Anterior cingulate cortex (tissue), 58 donors: ENCODE results near the gene SPO11.

Experiments used
- DNase-seq, 58 donors: peaks; one replicate each; lab custom pipeline; 2025; lab: John Stamatoyannopoulos, UW

The SPO11 gene

GRCh38 chr20:57309544-57310115 lies 20.0 kb upstream of the SPO11 start:
- peak in 20 of 58 donors; percentile 15 to 61 (median 30) for DNase-seq

DNA sequence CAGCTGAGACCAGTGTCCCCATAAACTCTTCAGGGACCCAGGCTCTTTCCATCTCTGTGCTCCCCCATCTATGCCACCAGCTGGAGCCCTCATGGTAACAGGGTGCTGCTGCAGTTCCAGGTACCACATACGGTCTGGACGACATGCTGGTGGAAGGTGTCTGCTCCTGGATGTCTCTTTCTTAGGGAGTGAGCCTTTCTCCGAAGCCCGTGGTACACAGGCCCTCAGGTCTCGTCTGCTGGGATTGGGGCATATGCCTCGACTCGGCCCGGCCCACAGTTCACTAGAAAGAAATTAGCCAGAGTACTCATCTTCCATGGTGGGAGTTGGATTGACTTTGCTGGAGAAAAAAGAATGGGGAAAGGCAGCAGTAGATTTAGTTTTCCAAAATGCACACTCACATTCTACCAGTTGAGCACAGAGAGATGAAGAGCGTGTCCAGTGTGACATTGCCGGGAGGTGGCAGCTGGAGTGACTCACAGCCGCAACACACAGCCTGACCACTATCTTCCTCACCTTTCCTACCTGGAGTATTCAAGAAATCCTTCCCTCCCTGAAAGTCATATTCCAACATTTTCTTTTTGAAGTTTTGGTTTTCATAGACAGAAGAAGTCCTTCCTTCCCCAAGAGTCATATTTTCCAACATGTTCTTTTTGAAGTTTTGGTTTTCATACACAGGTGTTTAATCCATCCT lies 18.6 kb upstream of the SPO11 start:
- no peak for DNase-seq

GRCh38 chr20:57312138-57312537 lies 17.5 kb upstream of the SPO11 start:
- DNase-seq = no peak

DNA sequence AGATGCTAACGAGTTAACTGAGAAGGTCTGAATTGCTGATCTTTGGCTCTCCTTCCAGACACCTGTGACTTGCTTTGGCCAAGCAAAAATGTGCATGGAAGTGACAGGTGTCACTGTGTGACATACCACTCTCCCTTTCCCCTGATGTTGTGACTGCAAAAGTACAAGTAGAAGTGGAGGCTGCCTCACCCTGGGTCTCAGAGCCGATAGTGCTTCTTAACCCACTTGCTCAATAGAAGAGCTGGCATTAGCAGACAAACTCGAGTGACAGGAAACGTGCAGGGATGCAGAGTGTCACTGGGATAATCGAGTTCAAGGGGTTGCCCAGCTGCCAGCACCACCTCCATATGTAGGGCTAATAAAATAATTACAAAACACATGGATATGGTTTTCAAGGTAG lies 16.4 kb upstream of the SPO11 start:
- no peak for DNase-seq

GRCh38 chr20:57313951-57314350 lies 15.7 kb upstream of the SPO11 start:
- no peak for DNase-seq

- DNase-seq = no peak
Measured at GRCh38 chr20:57315083-57315975, 14.3 kb upstream of the SPO11 start.

- DNase-seq = no peak
Measured at GRCh38 chr20:57315976-57316480, 13.6 kb upstream of the SPO11 start.

GRCh38 chr20:57316795-57317201 lies 12.8 kb upstream of the SPO11 start:
- no peak for DNase-seq

- DNase-seq = no peak
Measured at GRCh38 chr20:57317316-57317788, 12.3 kb upstream of the SPO11 start.

GRCh38 chr20:57317789-57318371 lies 11.7 kb upstream of the SPO11 start:
- DNase-seq = no peak

DNA sequence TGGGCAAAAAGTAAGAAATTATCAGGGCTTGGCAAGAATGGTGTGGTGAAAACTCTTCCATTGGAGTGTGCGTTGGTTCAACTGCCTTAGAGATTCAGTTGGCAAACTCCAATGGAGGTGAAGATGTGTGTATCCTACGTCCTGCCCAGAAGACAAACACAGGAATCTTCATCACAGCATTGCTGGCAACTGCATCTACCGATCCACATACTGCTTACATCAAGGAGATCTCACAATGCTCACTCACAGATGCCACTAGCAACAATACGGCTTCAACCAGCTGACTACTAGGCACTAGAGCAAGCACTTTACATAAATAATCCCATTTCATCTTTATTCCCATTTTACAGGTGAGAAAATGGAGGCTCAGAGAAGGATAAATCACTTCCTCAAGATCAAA lies 10.0 kb upstream of the SPO11 start:
- no peak for DNase-seq

DNA sequence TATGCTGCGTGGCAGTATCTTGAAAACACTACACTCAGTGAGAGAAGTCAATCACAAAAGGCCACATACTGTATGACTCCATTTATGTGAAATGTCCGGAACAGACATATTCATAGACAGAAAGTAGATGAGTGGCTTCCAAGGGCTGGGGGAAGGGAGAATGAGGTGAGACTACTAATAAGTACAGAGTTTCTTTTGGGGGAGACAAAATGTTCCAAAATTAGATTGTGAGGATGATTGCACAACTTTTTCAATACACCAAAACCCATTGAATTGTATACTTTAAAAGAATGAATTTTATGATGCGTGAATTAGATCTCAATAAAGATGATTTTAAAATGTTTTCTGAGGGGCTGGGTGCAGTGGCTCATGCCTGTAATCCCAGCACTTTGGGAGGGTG lies 9.2 kb upstream of the SPO11 start:
- DNase-seq = no peak

DNA sequence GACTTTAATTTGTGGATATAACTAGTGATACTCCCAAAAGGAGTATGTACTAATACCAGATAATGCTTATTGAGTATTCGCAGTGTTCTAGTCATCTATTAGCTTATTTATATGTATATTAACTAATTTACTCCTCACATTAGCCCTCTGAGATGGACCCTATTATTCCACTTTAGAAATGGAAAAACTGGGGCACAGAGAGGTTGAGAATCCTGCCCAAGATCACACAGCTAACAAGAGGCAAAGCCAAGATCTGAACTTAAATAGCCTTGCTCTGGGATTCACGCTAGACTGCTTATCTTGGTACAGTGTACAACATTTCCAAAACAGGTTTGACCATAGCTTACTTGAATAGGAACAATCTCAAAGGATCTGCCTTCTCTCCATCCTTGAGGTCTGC lies 8.5 kb upstream of the SPO11 start:
- DNase-seq = no peak

- no peak for DNase-seq
Measured at GRCh38 chr20:57322476-57322875, 7.1 kb upstream of the SPO11 start.

- peak in 17 of 58 donors; percentile 5 to 62 (median 20) for DNase-seq
Measured at GRCh38 chr20:57323034-57323433, 6.6 kb upstream of the SPO11 start.

DNA sequence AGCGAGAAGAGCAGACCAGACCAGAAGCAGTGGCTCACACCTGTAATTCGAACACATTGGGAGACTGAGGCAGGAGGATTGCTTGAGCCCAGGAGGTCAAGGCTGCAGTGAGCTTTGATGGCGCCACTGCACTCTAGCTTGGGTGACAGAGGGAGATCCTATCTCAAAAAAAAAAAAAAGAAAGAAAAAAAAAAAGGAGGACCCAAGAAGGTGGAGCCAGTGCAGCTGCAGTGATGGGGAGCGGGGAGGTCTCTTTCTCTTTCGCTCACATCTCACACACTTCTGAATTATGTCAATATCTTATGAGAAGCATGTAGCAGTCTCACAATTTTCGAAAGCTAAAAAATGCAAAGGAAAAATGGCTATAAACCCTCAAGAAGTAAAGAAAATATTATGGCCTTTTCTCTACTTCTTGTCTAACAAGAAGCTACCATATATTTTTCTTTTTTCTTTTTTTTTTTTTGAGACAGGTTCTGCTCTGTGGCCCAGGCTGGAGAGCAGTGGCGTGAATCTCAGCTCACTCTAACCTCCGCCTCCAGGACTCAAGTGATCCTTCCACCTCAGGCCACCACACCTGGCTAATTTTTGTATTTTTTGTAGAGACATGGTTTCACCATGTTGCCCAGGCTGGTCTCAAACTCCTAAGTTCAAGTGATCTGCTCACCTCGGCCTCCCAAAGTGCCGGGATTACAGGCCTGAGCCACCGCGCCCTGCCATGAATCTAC lies 3.8 kb upstream of the SPO11 start:
- DNase-seq = no peak

DNA sequence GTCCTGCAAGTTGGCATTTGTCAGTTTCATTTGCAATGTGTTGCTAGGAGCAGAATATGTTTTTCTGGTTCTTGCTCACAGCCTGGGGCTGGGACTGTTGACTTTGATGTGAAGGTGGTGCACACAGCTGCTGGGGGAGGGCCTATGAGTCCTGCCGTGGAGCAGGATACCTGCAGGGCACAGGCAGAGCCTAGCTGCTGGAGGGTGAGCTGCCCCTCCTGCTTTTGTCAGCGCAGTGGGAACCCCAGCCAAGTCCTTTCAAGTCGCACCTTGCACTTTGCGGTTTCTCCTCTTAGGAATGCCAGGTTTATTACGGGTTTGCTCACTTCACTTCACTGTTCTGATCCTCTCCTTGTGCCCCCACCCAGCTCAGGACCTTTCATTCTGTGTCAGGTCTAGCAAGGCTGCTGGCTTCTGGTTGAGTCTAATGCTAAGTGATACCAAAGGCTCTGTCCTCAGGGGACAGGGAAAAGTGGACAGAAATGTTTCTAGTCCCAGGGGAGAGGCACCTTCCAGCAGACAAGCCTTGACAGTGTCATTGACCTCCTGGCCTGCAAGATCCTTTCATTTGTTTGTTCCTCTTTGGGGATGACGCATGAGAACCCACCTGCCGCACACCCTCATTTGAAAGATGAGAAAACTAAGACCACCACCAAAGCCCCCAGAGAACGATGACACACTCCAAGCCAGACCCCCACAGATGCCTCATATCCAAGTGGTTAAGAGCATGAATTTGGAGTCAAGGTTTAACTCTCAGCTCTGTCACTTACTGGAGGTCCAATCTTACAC lies 2.7 kb upstream of the SPO11 start:
- DNase-seq = no peak

DNA sequence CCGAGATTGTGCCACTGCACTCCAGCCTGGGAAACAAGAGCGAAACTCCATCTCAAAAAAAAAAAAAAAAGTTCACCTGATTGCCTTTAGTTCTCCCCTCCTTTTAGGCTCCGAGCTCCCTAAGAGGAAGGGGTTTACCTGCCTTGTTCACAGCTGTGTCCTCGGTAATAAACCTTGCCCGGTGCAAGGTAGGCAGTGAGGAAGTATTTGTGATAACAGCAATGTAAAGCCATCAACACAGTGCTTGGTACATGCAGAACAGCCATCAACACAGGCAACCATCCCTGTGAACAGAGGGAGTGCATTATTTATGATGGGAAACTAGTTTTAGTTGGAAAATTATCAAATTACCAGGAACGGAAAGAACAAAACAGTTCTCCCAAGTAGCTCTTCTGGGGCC lies 1.8 kb upstream of the SPO11 start:
- DNase-seq = no peak

GRCh38 chr20:57330998-57331397 lies 1.4 kb downstream of the SPO11 start:
- peak in 8 of 58 donors; percentile 9 to 35 (median 20) for DNase-seq
